Right ventricle myocardium superior (tissue), 1 donor: ENCODE data around the gene DIO3. TPM values are rescaled to one million over a fixed set of nuclear protein-coding genes. Genes with fewer than 3 reads are reported as not detected.

Experiments used
- ATAC-seq: fragments of 200-7000 bp; cut with Tn5 transposase; one replicate; pipeline ENCODE4 v1.9.1; 2020; ENCODE audit warnings: mild to moderate bottlenecking; ENCODE audit not compliant: poor library complexity
- DNase-seq: peaks from one replicate; pipeline ENCODE4 v3.0.0-alpha.2; 2020
- intact Hi-C: fragments of 100-400 bp; cut with DNase I; formaldehyde crosslinking; loops from one replicate; pipeline ENCODE4 v1.11.2; 2022
- total RNA-seq: library from RNA; stranded (reverse); fragmentation: NEBNext Ultra II Directional; extraction: Animal tissue kit (Norgen Biotek cat#: 25700); gene quantifications from one replicate; pipeline ENCODE4 v1.2.1, GENCODE V29; 2021
- donor health status: DM: no; HTN: yes; CAD: no; lungs with severe emphysema.

The DIO3 gene
- total RNA-seq, 1 donor from 2014 or later: 0.16 TPM

DNA sequence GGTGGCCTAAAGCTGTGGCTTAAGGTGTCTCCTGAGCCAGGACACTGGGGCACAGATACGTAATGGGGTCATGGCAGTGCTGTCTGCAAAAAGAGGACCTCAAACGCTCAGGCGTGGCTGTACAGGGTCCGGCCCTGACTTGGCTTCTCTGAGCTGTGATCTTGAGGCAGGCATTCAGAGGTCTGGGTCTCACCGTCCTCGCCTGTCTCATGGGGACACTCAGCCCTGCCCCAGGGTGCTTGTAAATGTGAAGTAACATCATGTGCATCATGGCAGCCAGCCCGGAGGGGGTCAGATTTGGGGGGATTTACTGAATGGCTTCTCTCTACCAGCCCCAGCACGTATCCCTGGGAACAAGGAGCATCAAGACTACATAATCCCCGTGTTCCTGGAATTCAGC is 28.8 kb downstream of the DIO3 start:
- DNase-seq: no peak
- no peak for ATAC-seq
- intact Hi-C loops: no loop called here

DNA sequence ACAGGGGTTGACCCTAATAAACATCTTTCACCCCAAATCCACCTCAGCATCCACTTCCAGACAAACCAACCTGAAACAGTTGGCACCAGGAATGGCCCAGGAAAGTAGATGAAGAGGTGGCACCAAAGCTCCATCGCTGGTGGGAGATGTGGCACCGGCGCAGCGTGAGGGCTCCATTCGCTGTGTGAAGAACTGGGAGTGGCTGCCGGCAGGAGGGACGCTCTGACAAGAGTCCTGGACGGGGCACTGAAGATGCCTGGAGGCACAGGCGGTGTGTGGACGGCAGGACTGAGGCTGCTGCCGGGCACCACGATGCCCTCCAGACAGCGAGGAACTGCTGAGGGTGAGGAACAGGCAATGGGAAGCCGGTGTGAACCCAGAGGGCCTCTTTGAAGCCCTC is 29.3 kb downstream of the DIO3 start:
- no peak for ATAC-seq
- intact Hi-C loops: no loop called here
- no peak for DNase-seq

DNA sequence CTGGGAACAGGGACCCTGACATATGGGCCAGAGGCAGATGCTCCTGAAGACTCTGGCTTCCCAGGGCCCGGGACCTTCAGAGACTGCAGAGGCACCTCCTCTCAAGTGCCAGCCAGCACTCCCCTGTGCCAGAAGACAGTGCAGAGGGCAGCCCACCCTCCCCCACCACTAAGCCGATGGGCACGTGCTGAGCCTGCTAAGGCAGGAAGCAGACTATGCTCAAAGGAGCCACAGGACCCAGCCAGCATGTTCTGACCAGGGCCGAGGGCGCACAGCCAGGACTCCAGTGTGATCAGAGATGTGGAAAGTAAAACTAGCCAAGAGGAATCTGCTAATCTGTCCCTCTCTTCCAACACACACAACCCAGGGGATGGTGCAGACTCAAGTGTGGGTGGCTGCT is 29.8 kb downstream of the DIO3 start:
- DNase-seq (no peak), ATAC-seq (no peak)
- intact Hi-C loops: no loop called here

DNA sequence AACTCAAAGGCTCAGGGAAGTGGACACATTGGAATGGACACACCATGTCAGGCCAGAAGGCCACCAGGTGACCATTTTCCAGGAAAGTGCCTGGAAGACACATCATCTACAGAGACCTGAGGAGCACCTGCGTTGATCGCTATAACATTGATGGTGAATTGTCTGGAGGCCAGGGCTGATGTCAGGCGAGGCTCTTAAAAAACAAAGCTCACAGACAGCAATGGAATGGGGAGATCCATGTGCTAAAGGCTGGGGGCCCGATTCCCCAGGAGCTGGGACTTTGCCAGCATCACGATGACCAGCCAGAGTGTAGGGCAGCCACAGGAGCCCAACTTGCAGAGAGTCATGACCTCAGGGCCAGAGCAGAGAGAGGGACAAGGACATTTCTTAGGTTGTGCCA is 30.3 kb downstream of the DIO3 start:
- DNase-seq (no peak), ATAC-seq (no peak)
- intact Hi-C loops: no loop called here

DNA sequence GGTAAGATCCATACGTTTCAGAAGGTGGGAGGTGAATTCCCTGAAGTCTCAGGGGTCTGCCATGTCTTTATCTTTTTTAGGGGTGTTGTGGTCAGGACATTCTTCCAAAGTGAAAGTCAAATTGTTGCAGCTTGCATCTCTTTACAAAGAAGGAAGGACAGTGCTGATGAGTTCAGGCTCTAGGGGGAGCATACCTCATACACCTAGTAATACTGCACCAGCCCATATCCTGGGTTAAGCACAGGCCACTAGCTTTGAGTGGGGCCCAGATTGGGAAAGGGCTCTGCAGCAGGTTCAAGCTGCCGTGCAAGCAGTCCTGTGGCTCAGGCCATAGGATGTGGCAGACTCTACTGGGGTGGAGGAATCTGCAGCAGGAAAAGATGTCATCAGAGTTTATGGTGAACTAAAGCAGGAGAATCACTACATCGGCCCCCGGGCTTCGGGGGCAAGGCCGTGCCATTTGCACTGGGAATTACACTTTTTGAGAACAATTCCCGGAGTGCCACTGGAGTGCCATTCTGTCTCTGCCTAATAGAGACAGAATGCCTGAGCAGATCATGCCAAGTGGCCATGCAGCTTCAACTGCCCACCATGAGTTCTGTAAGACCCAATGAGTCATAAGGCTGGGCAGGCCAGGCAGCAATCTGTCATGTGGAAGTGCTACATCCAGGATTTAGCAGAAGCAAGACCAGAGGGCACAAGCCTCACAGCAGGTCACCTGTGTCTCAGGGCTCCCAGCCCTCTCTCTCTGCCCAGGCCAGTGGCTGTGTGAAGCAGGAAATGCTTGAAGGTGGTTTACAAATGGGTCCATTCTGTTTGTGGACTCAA is 32.3 kb downstream of the DIO3 start:
- no peak for DNase-seq
- ATAC-seq: no peak
- intact Hi-C loops: no loop called here

DNA sequence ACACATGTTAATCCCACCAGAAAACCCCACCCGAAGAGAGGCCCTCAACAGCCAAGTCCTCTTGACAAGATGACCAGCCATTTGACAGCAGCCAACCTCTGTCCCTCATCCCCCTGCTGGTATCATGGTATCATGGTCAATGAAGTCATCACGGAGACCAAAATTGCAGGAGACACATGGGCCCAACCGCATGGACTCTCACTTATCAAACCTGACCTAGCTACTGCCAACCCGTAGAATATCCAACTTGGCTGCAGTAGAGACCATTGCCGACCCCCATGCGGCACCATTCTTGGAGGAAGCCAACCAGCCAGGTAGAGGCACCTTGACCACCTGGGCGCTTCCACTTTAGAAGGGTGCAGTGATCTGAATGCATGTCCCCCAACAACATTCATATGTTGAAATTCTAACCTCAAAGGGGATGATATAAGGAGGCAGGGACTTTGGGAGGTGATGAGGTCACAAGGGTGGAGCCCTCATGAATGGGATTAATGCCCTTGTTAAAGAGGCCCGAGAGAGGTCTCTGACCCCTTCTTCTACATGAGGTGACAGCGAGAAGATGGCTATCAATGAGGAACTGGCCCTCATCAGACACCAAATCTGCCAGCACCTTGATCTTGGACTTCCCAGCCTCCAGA is 33.3 kb downstream of the DIO3 start:
- ATAC-seq: no peak
- no peak for DNase-seq
- intact Hi-C loops: no loop called here

DNA sequence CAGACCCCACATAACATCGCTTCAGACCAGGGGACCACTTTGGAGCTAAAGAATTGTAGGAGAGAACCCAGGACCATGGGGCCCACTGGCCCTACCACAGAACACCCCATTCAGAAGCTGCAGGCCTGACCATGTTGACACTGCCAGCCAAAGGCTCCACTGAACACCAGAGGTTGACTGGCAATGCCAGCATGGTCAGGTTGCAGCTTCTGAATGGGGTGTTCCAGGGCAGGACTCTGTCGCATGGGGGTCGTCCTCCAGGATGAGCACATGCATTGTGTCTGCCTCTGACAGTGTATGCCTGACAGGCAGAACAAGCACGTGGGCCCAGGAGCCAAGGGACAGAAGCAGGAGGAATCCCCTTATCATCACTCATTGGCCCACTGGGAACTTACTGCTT is 34.1 kb downstream of the DIO3 start:
- intact Hi-C loops: no loop called here
- ATAC-seq: no peak
- no peak for DNase-seq

DNA sequence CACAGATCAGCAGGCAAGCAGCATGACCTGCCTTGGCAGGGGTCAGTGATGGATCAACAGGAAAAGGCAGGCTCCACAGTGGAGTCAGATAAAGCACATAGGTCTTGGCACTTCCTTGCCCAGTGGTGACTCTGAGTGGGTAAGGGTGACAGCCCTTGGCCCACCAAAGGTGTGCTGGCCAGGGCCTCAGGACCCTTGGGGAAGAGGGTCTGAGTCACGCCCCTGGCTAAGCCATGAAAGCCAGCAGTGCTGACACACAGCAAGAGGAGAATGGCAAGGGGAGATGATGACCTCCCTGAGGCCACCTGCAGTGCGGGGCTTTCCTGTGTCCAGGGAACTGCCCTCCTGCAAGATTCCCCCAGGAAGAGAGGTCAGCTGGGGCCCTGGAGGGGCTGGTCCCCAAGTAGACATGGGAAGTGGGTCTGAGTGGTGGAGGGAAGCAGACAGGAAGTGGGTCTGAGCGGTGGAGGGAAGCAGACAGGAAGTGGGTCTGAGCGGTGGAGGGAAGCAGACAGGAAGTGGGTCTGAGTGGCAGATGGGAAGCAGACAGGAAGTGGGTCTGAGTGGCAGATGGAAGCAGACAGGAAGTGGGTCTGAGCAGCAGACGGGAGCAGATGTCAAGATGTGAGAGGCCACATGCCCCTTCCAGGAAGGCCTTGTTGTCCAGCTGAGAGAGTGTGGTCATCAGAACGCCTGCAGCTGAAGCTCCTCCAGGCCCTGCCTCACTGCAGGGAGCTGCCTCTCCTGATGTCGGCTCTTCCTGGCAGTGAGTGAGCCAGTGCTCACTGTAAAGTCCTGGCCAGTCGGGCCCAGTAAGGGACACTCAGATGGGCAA is 34.8 kb downstream of the DIO3 start:
- DNase-seq: no peak
- no peak for ATAC-seq
- intact Hi-C loops: no loop called here

DNA sequence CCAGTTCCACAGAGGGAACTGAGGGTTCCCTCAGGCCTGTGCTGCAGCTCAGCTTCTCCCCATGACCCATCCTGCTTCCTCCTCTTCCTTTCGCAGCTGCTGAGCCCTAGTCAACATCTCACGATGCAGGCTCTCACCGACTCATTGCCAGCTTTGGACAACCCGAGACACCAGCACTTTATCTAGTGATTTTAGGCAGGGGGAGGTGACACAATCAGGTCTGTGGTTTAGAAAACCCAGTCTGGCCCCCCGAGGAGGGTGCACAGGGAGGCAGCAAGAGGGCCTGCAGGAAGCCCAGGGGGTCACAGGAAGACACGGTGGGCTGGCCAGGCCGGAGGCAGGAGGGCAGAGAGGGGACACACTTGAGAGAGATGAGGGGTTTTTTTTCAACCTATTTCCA is 35.4 kb downstream of the DIO3 start:
- ATAC-seq (no peak), DNase-seq (no peak)
- intact Hi-C loops: no loop called here

DNA sequence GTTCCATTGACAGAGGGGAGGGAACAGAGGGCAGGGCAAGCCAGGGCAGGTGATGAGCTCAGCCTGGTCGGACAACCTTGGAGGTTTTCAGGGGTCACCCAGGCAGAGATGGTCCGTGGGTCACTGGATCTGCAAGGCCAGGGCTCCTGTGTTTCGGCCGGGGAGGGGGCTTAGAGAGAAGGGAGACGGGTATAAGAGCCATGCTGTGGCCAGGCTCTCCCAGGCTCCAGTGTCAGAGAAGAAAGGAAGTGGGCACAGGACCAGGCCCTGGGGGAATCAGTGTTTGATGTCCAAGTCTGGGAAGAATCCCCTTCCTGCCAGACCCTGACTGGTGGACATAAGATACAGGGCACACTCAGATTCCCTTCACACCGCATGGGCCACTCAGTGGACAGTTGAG is 36.9 kb downstream of the DIO3 start:
- intact Hi-C loops: no loop called here
- ATAC-seq (no peak), DNase-seq (no peak)

DNA sequence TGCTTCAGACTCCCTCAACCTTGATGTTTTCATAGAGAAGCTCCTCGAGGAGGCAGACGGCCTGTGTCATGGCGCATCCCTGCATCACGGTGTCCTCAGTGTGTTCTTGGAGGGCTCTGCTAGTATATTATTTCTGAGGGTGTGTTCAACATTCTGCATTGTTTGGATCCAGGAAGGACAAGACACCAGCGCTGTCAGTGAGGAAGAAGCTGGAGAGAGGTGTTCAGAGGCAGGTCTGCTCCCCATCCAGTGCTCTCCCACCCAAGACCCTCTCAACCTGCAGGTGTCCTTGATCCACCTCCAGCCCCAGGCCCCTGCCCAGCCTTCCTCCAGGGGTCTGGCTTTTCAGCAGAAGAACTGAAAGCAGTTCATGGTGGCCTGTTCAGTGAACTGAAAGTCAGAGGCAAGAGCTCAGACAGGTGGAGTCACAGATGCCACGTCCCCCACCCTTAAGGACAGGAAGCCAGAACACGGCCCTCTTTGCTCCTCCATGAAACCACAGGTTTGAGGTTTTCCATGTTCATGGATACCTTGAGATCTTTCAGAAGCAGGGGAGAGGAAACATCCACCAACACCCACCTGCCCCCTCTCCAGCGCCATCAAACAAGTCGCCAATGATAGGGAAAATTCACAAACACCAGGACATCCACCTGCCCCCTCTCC is 37.4 kb downstream of the DIO3 start:
- DNase-seq: no peak
- no peak for ATAC-seq
- intact Hi-C loops: no loop called here

DNA sequence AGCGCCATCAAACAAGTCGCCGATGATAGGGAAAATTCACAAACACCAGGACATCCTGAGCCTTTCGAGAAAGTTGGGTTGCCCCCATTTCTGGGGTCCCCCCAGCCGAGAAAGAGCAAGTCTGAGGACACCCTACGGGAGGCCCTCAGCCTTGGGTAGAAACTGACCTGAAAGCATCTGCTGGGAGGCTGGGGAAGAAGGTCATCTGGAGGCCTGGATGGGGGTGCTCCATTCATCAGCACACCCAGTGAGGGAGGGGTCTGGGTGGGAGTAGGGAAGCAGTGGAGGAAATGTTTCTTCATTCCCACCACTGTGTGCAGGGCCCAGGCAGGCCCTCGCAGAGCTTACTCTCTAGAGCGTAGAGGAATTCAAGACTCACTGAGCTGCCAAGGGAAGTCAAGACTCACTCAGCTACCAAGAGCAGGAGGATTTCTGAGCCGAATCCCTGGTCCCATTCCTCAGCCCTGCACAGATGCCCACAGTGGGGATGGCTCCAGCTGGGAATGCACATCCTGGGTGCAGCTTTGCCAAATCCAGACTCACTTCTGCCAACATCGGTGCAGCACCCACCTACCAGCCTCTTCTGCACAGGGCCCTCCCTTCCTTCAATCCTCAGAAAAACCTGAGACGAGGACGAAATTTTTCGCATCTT is 38.1 kb downstream of the DIO3 start:
- intact Hi-C loops: no loop called here
- ATAC-seq: no peak
- DNase-seq: no peak

DNA sequence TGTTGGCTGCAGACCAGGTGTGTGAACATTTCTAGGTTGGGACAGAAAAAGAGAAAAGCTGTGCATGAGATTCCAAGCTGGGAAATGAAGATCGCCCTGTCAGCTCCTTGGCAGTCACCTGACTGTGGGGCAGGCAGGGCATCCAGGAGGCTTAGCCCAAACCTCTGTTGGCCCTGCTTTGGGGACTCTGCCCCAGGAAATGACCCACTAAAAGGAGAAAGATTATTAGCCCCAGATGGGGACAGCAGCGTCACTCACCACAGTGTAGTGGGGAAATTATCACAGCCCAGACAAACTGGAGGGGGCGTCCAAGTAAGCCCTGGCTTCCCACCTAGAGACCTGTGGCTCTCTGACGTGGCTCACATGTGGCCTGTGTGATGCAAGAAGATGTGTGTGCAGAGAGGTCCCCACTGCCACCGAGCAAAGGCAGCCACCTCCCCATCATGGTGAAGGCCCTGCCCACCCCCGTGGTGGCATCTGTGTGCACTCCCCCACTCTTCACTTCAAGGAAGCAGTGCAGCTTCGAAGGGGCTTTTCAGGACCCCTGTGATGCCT is 39.1 kb downstream of the DIO3 start:
- ATAC-seq (no peak), DNase-seq (no peak)
- intact Hi-C loops: no loop called here

DNA sequence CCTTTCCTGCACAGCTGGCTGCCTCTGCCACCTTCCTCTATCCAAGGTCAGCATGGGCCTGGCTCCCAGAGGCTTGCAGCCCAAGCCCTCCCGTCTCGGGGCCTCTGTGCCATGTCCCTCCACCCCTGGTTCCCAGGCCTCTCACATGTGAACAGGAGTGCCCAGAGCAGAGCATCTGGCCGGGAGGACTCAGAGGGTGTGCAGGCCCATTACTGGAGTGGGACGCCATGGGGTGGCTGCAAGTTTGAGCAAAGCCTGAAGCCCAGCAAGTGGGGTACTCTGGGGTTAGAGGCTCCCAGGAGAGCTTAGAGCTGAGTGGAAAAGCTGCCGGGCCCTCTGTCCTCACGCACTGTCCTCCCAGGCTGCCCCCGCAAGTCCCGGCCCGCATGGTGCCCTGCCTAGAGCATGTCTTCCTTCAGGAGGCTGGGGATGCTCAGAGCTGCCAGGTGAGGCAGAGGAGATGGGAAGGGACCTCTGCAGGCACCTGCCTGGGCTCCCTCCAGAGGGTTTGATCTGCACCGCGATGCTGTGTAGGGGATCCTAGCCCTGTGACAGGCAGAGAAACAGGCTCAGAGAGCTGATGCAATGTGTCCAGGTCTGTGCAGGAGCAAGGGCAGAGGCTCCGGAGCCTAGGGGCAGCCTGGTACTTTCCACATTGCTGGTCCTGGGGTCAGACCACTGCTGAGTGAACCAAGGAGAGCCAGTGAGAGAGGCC is 39.8 kb downstream of the DIO3 start:
- intact Hi-C loops: no loop called here
- no peak for DNase-seq
- ATAC-seq: no peak

DNA sequence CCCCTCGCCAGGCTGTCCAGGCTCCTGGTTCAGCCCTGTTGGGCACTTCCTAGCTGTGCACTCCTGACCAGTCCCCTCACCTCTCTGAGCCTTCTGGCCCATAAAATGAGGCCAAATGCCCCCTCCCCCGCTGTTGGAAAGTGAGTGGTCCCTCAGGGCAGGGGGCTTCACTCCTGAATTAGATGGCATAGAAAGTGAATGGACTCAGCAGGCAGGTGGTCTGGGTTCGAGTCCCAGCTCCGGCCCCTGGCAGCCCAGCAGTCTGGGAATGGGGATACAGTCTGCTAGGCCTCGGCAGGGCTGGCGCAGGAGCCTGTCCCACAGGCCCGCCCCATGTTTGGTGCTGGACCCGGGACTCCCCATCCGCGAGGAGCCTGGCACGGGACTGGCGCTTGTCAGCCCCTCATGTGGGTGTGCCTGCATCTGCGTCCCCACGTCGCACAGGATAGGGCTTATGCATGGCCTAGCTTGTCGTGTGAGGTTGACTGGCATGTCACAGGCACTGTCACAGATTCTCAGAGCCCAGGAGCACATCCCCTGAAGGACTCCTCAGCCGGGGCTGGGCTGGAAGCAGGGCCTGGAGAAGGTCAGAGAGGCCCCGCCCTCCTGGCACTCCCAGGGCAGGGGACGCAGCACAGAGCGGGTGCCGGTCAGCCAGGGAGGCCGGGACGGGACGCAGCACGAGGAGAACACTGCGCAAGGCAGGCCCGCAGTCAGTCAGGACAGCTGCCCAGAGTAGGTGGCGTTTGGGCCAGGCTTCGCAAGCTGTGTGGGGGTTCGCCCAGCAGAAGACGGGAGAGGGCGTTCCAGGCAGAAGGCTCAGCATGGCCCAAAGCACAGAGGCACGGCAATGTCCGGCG is 40.5 kb downstream of the DIO3 start:
- ATAC-seq: no peak
- DNase-seq: no peak
- intact Hi-C loops: no loop called here

DNA sequence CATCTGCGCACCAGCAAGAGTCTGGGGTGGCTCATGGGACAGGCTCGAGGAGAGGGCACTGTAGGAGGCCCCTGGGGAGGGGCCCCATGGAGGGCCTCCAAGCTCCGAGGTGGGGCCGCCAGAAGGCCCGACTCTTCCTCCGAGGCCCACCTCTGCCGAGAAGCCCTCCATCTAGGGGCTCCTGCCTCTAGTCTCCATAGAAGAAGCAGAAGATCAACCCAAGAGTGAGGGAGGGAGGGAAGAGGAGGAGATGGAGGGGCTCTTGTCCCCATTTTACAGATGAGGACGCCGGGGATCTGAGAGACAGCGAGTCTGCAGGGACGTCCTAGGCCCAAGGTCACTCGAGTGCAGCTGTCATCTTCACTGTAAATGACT is 41.2 kb downstream of the DIO3 start:
- no peak for DNase-seq
- intact Hi-C loops: no loop called here
- no peak for ATAC-seq

DNA sequence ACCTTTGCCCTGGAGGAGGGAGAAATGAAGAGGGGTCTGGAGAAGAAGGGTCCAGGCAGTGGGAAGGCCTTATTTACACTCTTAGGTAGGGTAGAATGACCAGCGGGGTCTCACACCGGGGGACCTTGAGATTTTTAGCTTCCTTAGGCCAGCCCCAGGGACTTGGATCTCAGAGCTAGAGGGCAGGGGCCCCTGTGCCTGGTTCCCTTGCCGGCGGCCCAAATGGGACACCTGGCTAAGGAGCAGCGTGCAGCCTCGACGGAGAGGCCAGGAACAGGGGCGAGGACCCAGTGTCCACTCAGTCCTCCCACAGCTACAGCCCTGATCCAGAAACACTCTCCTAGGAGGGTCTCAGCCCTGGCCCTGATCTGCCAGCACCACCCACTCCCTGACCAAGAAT is 41.8 kb downstream of the DIO3 start:
- no peak for ATAC-seq
- no peak for DNase-seq
- intact Hi-C loops: no loop called here
